ENCODE measurements around the gene TECTB. TPM values are rescaled to one million over a fixed set of nuclear protein-coding genes. Genes with fewer than 3 reads are reported as not detected.

TECTB gene
- total RNA-seq, 1 donor = not detected

DNA sequence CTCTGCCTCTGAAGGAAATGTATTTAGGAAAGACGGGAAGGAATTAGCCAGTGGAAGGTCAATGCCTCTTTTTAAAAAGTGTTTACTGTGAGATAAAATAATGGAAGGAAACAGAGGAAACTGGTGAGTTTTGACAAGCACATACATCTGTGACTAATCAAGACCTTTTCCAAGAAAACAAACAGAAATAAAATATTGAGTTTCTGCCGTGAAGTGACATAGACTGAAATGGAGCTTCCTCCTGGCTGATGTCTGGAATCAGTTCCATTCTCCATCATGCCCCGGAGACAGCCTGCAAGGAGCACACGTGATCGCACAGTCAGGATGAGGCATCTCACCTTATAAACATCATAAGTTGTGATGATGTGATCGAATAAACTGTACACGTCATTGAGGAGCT is 30.7 kb downstream of the TECTB start:
- DNase-seq (ENCODE audit: low read depth) = no peak
- H3K4me3 ChIP-seq (ENCODE audit: low read depth, low read length) = no peak overlapping the region
- TF ChIP-seq, protein P1, sequence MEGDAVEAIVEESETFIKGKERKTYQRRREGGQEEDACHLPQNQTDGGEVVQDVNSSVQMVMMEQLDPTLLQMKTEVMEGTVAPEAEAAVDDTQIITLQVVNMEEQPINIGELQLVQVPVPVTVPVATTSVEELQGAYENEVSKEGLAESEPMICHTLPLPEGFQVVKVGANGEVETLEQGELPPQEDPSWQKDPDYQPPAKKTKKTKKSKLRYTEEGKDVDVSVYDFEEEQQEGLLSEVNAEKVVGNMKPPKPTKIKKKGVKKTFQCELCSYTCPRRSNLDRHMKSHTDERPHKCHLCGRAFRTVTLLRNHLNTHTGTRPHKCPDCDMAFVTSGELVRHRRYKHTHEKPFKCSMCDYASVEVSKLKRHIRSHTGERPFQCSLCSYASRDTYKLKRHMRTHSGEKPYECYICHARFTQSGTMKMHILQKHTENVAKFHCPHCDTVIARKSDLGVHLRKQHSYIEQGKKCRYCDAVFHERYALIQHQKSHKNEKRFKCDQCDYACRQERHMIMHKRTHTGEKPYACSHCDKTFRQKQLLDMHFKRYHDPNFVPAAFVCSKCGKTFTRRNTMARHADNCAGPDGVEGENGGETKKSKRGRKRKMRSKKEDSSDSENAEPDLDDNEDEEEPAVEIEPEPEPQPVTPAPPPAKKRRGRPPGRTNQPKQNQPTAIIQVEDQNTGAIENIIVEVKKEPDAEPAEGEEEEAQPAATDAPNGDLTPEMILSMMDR (IDR thresholded peaks at IDR 0.05; ENCODE audit: insufficient read depth, low read length) = no peak

DNA sequence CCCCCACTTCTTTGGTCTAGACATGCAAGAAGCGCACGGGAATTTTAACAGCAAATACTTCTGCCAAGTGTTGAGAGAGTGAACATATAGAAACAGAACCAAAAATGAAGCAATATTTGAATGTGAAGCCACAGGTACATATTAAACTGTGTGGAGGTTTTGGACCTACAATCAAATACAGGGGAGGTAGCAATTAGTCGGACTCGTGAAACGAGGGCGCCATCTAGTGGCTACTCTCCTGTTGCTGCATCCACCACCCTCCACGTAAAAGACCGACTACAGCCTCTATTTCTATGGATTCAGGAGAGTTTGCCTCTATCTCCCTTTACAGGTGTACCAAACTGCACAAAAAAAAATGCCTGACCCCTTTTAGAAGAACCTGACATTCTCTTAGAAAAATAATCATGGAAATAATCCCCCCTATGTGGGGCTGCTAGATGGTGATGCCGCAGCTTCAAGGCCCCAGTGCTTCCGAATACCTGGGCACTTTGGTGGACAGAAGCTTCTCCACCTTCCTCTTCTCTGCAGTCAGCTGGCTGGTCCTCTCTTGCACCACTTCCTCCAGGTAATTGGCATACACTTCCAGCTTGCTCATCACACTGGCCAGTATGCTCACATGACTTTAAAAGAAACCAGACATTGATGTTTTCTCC is 31.7 kb downstream of the TECTB start:
- TF ChIP-seq, protein P1 (IDR thresholded peaks at IDR 0.05; ENCODE audit: insufficient read depth, low read length) = peak; percentile 95
- DNase-seq (ENCODE audit: low read depth) = peak; percentile 85
- no peak overlapping the region for H3K4me3 ChIP-seq (ENCODE audit: low read depth, low read length)

DNA sequence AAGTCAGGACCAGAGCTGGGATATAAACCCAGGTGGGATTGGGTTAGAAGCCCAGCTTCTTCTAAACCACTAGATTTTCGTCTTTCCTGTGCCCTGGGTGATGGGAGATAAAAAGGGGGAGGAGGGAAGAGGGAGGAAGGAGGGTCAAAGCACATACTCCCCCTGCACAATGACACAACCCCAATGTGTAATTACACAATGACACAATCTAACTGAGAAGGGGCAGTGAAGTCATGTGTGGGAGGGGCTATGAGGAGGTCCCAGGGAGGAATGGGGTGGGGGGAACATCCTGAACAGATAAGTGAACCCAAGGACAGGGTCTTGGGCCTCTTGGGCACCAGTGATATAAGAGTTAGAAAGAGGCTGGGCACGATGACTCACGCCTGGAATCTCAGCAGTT is 44.5 kb downstream of the TECTB start:
- H3K4me3 ChIP-seq (ENCODE audit: low read depth, low read length) = no peak overlapping the region
- DNase-seq (ENCODE audit: low read depth) = no peak
- TF ChIP-seq, protein P1 (IDR thresholded peaks at IDR 0.05; ENCODE audit: insufficient read depth, low read length) = no peak

DNA sequence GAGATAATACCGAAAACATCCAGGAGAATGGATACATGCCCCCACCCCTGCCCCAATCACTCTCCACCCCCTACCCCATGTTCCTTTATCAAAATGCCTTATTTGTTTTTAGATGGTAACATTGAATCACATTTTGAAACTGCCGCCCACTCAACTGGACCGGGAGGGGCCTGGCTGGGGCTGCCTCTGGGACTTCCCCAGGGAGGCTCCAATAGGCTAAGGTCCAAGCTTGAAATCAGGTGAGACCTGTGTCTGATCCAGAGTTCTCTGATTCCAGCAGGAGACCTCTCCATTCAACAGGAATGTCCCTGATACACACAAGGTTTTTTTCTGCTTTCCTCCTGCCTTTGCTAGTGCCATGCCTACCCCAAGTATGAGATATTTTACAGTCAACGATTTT is 47.0 kb downstream of the TECTB start:
- no peak for DNase-seq (ENCODE audit: low read depth)
- TF ChIP-seq, protein P1 (IDR thresholded peaks at IDR 0.05; ENCODE audit: insufficient read depth, low read length) = no peak
- H3K4me3 ChIP-seq (ENCODE audit: low read depth, low read length) = no peak overlapping the region

DNA sequence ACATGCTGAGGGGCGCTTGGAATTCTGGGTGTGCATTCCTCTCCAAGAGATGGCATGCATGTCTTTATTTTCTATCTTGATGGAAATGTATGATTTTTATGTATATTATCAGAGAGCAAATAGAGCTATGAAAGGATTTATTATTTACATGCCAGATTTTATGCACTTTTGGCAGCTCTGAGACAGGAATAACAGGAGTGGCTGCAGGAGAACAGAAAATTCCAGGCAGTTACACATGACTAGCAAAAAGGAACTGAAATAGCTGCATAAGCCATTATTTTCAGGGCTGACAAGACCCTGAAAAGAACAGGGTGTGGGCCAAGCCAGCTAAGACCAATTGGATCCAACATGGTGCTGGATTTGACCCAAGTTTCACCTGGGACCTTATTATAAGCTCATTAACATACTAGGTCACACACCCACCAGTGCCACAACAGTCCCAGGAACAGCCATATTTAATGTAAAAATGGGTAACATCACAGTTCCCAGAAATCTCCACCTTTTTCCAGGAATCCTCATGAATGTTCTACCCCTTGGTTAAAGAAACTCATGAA is 47.5 kb downstream of the TECTB start:
- no peak overlapping the region for H3K4me3 ChIP-seq (ENCODE audit: low read depth, low read length)
- no peak for DNase-seq (ENCODE audit: low read depth)
- TF ChIP-seq, protein P1 (IDR thresholded peaks at IDR 0.05; ENCODE audit: insufficient read depth, low read length) = no peak

DNA sequence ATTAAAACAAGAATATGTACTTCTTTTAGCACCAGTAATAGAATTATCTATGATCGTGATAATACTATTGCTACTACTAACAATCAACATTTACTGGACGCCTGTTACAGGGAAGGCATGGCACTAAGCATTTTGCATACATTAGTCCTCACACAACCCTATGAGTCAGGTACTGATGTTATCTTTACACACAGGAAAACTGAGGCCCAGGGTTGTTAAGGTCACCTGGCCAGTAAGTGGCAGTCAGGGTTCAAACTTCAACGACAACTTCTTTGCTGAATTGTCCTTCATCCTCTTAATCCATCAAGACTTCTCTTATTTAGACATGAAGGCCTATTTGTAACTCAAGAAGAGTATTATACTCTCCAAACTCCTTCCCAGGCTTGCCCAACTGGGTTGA is 48.8 kb downstream of the TECTB start:
- TF ChIP-seq, protein P1 (IDR thresholded peaks at IDR 0.05; ENCODE audit: insufficient read depth, low read length) = no peak

More for the DNA sequence above, 48.8 kb downstream of the TECTB start:
- no peak for DNase-seq (ENCODE audit: low read depth)
- no peak overlapping the region for H3K4me3 ChIP-seq (ENCODE audit: low read depth, low read length)

Data from fibroblast of the aortic adventitia (primary cell).